GM19099 (cell line): ENCODE data around the gene HOMER3.

Source experiments
- POLR2A ChIP-seq: IDR thresholded peaks from 3 replicates; pipeline ENCODE4 v1.6.1; 2011; ENCODE audit warnings: low read depth; ENCODE audit not compliant: insufficient read length; ENCODE audit errors: extremely low read depth

The HOMER3 gene

DNA sequence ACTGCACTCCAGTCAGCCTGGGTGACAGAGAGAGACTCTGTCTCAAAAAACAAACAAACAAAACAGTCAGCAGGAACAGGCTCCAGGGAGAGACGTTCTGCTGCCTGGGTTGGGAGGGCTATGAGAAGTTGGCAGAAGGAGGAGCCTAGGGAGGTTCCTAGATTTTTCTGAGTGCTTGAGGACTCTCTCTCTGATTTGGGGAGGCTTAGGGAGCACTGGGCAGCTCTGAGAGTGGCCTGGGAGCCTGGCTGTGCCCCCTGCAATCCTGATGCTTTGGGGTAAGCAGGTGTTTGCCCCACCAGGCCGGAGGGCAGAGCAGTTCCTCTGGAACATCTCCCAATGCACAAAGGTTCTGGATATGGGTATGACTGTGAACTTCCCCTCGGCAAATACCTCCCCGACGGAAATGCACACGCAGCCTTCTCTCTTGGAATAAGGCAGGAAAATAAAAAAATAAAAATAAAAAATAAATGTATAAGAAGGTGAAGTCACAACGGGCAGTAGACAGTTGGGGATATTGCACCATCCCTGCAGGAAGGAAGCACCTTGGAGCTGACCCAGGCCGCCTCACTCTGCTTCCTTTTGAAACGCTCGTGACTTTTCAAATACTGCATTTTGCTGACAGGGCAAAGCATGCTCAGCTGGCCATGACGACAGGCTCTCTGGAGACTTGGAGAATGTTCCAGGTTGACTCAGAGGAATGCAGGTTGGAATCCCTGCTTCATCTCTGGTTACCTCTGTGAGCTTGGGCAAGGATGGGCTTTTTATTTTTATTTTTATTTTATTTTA lies 26.5 kb upstream of the HOMER3 start:
- TF ChIP-seq POLR2A = no peak

DNA sequence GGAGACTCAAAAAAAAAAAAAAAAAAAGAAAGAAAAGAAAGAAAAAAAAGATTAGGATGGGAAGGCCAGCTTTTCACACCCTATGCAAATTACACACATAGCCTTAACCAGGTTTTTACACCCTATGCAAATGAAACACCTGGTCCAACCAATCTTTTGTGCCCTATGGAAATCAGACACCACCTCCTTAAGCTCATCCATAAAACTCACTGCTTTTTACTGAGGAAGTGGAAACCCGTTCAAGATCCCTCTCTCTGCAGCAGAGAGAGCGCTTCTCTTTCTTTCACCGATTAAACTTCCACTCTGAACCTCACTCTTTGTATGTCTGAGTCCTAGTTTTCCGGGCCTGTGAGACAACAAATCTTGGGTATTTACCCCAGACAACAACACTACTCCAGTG lies 25.3 kb upstream of the HOMER3 start:
- no peak for TF ChIP-seq POLR2A

DNA sequence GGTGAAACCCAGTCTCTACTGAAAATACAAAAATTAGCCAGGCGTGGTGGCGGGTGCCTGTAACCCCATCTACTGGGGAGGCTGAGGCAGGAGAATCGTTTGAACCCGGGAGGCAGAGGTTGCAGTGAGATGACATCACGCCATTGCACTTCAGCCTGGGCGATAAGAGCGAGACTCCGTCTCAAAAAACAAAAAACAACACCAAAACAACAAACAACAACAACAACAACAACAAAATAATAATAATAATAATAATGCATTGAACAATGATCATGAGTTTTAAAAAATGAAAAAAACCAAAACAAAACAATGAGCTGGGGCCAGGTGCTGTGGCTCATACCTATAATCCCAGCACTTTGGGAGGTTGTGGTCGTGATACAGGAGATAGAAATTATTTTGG lies 23.1 kb upstream of the HOMER3 start:
- TF ChIP-seq POLR2A = no peak

DNA sequence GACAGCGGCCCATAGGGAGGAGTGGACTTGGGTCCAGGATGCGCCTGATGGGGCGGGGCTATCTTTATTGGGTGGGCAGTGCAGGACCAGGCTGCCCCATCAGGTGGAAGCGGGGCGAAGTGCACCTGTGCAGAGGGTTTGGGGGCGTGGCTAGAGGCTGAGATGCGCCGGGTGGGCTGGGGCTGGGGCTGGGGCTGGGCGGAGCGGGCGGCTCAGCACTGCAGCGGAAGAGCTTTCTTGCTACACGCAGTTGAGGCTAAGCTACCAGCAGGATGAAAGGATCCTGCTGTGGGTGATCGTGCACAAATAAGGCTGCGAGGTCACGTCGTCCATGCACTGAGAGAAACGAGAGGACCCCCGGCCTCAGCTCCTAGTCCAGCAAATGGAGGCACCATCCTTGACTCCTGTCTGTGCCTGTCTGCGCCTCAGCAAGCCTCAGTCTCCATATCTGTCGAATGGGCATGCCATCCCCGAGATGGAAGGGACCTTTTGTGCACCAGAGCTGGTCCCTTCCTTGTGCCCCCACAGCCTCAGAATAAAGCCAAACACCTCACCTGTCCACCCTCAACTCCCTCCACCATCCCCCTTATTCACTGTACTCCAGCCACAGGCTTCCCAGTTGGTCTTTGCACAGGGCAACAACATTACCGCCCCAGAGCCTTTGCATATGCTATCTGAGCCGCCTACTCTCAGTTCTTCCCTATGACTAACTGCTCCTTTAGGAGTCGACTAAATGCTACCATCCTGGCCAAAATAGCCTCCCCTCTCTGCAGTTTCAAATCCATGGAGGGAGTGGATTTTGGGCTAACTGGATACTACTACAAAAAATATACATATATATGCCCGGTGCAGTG lies 21.0 kb upstream of the HOMER3 start:
- no peak for TF ChIP-seq POLR2A

DNA sequence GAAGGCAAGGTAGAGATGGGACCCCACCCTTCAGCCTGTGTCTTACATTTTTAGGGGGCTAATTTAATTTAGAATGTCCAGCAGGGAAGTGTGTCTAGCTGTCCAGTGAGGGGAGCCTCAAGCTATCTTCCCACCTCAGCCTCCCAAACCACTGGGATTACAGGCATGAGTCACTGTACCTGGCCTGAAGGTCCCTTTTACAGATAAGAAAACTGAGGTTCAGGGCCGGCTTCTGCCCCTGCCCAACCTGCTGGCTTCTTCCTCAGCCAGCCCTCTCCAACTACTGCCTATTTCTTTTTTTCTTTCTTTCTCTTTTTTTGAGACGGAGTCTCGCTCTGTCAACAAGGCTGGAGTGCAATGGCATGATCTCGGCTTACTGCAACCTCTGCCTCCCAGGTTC lies 19.4 kb upstream of the HOMER3 start:
- TF ChIP-seq POLR2A = no peak

DNA sequence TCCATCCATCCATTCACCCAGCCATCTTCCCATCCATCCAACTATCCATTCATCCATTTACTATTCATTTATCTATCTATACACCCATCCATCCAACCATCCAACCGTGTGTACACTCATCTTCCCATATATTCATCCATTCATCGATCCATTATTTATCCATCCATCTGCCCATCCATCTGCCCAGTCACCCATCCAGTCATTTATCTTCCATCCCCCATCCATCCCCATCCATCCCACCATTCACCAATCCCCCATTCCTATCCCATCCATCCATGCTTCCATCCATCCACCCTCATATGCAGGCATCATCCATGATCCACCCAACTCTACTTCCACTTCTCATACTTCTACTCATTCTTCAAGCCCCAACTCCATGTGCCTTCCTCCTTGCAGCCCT lies 14.0 kb upstream of the HOMER3 start:
- TF ChIP-seq POLR2A = no peak

DNA sequence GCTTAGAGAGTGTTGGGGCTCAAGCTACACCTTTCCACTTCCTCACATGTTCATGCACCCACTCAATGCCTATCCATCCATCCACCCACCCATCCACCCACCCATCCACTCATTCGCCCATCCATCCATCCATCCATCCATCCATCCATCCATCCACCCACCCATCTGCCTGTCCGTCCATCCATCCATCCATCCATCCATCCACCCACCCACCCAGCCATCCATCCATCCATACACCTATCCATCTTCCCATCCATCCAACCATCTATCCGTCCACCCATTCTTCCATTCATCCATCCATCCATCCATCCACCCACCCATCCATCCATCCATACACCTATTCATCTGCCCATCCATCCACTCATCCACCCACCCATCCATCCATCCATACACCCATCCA lies 13.1 kb upstream of the HOMER3 start:
- TF ChIP-seq POLR2A = no peak

DNA sequence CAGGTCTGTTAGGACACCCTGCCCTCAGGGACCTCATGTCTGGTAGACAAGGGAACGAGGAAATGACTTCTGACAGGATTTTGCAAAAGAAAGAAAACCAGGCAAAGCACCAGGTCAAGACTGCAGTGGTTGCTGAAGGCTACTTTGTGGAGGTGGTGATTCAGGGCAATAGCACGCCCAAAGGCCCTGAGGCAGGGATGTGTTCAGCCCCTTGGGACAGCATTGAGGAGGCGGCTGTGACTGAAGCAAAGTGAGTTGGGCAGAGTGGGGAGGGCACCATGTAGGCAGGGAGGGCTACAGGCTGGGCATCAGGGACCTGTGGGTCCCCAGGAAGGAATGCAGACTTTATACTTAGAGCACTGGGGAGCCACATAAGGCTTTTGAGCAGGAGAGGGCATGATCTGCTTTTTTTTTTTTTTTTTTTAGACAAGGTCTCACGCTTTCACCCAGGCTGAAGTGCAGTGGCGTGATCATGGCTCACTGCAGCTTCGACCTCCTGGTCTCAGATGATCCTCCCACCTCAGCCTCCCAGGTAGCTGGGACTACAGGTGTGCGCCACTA lies 10.8 kb upstream of the HOMER3 start:
- no peak for TF ChIP-seq POLR2A

DNA sequence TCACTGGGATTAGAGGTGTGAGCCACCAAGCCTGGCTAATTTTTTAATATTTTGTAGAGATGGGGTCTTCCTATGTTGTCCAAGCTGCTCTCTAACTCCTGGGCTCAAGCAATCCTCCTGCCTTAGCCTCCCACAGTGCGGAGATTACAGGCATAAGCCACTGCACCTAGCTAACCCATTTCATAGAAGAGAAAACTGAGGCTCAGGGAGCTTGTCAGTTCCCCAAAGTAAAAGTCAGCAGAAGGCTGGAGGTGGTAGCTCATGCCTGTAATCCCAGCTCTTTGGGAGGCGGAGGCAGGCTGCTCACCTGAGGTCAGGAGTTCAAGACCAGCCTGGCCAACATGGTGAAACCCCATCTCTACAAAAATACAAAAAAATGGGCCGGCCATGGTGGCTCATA lies 8.8 kb upstream of the HOMER3 start:
- TF ChIP-seq POLR2A = no peak

DNA sequence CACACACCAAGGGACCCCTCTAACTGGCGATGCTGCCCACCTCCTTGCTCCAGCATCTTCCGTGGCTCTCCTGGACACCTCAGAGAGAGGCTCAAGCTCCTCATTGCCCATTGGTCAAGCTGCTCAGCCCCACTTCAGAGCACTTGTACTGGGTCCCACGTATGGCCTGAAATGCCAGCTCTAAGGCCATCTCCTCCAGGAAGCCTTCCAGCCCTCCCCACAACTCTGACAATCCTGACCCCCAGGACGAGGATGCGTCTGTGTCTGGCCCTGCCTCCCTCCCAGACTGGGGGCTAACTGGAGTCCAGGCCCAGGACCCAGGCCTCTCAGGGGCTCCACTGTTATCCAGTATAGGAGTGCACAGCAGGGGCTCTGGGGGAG lies 7.9 kb upstream of the HOMER3 start:
- TF ChIP-seq POLR2A = no peak

DNA sequence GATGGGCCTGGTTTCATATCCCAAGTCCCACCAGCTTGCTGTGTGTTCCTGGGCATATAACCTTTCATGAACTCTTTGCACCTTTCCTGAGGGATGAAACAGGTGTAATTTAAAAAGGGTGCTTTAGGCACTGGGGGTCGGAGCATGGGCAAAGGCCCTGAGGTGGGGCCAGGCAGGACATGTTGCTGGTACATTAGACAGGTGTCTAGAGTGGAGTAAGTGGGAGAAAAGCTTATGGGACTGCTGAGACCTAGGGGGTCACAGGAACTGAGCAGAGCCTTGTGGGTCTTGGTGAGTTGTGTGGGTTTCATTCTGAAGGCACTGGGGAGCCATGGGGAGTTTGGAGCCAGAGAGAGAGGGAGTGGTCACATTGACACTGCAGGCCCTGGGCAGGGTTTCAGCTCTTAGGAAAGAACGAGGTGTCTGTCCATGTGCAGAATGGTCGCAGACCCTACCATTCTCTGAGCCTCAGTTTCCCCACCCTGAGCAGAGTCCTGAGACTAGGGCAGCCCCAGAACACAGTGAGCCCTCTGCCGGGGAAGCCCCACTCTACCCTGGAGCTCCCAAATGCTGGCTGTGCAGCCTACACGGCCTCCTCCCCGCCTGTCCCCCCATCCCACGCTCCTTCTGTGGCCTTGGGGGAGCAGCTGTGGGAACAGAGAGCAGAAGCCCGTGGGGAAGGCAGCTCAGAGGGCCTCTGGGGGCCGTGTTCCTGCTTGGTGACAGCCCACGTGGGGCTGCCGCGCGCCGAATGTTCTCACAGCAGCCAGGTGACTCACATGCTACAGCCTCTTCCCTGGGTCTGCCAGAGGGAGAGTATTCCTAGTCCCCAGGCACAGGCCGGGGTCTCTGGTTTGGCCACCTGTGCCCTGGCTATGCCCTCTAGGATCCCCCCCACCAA lies 7.3 kb upstream of the HOMER3 start:
- no peak for TF ChIP-seq POLR2A

DNA sequence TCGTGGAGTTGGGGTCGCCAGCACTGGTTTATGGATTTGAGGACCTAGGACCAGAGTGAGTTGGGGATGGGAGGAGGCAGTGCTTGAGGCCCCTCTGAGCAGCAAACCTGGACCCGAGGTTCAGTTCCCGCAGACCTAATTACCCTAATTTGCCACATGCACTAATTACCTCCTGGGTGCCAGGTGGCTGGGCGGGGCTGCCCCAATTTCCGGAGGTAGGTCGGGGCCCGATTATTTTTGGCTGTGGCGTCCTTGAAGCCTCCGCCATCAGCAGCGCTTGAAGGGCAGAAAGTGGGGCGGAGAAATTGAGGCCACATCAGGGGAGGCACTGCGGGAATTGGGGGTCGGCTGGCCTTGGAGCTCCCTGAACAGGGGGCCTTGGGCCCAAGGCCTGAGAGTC lies 5.9 kb upstream of the HOMER3 start:
- no peak for TF ChIP-seq POLR2A

DNA sequence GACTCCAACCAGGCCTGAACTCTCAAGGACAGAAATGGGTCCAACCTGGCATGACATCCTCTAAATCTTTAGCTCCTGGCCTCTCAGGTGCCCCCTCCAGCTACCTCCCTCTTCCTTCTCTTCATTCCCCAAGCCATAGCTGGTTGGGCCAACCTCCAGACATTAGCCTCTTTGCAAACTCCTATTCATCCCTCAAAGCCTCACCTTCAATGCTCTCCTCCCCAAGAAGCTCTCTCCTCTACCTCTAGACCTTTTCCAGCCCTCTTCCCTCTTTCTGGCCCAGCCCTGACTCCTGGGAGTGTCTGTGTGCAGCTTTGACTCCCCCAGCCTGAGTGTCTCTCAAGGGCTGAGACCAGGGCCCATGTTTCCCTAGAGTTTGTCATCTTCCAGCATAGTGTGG lies 5.3 kb upstream of the HOMER3 start:
- TF ChIP-seq POLR2A = no peak

DNA sequence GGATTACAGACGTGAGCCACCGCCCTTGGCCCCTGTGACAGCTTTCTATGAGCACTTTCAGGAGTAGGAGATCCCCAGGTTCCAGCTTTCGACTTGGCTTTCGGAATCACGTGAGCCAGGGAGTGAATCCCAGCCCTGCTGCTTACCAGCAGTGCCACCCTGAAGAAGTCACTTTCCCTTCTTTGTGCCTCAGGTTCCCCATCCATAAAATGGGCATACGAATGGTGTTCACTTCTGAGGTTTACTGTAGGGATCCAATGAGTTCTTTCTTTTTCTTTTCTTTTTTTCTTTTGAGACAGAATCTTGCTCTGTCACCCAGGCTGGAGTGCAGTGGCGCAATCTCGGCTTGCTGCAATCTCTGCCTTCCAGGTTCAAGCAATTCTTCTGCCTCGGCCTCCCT lies 4.3 kb upstream of the HOMER3 start:
- no peak for TF ChIP-seq POLR2A

DNA sequence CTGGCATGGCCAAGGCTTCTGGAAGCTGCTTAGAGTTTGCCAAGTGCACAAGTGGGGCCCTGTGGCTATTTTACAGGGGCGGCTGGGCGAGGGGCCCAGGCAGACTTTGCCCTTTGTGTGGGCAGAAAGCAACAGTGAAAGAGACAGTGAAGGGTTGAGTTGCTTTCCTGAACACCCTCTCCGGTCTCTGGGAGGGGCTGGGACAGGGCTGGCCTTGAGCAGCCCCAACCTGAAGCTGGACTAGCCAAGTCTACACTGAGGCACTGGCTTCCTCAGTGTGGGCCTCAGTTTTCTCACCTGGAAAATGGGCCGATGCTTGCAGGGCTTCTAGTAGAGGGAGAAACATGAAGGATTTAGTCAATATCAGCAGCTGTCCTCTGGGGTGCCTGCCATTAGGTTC lies 2.4 kb upstream of the HOMER3 start:
- no peak for TF ChIP-seq POLR2A
